Measurements from ENCODE around the gene CFDP1. TPM values are rescaled to one million over a fixed set of nuclear protein-coding genes. Genes with fewer than 3 reads are reported as not detected.

CFDP1 gene
- total and polyA plus RNA-seq, 12 donors, result 40.6 to 129 (median 61.4) TPM

- Histone ChIP-seq H3K4me1 (replicated peaks in 1 of 2) (peaks cover 41 to 92% of the 10 kb centered on the region in 2 donors), H3K9me3 (replicated peaks in 1 of 3) (no peaks in the 10 kb centered on the region), H3K36me3 (replicated peaks in 1 of 2) (no peaks in the 10 kb centered on the region), H3K4me3 (peak overlapping the region; percentile 27 to 93 (median 70)), H3K27ac (peak overlapping the region in 4 of 5 donors; percentile 77 to 96 (median 87)), H3K27me3 (no peaks in the 10 kb centered on the region)
- intact Hi-C loops (cut with DNase I), result no loop called here
- DNase-seq, result peak in 3 of 7 donors; percentile 55 to 64 (median 62)
- 1 to 5% (median 4%) methylated on average over 13 to 29 of the region's 29 CpGs for WGBS, 4 donors
- no peak for TF ChIP-seq POLR2A (IDR thresholded peaks at IDR 0.05)
- TF ChIP-seq, protein P1, sequence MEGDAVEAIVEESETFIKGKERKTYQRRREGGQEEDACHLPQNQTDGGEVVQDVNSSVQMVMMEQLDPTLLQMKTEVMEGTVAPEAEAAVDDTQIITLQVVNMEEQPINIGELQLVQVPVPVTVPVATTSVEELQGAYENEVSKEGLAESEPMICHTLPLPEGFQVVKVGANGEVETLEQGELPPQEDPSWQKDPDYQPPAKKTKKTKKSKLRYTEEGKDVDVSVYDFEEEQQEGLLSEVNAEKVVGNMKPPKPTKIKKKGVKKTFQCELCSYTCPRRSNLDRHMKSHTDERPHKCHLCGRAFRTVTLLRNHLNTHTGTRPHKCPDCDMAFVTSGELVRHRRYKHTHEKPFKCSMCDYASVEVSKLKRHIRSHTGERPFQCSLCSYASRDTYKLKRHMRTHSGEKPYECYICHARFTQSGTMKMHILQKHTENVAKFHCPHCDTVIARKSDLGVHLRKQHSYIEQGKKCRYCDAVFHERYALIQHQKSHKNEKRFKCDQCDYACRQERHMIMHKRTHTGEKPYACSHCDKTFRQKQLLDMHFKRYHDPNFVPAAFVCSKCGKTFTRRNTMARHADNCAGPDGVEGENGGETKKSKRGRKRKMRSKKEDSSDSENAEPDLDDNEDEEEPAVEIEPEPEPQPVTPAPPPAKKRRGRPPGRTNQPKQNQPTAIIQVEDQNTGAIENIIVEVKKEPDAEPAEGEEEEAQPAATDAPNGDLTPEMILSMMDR (IDR thresholded peaks at IDR 0.05), result no peak
These were observed 183.1 kb downstream of the CFDP1 start for GRCh38 chr16:75250089-75250808.

DNA sequence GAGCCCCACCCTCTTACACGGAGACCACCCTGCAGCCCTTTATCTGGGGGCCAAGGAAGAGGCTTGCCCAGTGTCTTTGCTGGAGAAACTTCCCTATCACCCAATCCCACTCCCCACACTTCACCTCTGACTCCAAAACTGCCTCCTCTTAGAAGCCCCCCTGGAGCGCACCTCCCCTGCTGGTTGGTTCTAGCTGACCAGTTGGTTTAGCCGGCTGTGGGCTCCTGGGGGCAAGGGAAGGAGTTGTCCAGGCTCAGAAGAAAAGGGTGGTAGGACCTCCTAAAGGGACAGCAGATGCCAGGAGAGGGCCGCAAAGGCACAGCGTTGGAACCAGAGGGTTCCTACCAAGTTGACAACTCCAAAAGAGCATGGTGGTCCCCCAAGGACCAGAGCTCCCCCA is 183.9 kb downstream of the CFDP1 start:
- 68 to 77% (median 72%) methylated on average over 5 of the region's 5 CpGs for WGBS, 4 donors
- TF ChIP-seq POLR2A (IDR thresholded peaks at IDR 0.05), result no peak
- TF ChIP-seq, protein P1 (IDR thresholded peaks at IDR 0.05), result no peak
- no peak for DNase-seq
- H3K9me3 ChIP-seq (replicated peaks in 1 of 3), result no peaks in the 10 kb centered on the region
- no peaks in the 10 kb centered on the region for H3K27me3 ChIP-seq
- peak overlapping the region in 2 of 5 donors; percentile 94 to 96 for H3K27ac ChIP-seq
- peaks cover 44 to 92% of the 10 kb centered on the region in 2 donors for H3K4me1 ChIP-seq (replicated peaks in 1 of 2)
- H3K4me3 ChIP-seq, result no peak overlapping the region
- intact Hi-C loops (cut with DNase I), result no loop called here
- no peaks in the 10 kb centered on the region for H3K36me3 ChIP-seq (replicated peaks in 1 of 2)

DNA sequence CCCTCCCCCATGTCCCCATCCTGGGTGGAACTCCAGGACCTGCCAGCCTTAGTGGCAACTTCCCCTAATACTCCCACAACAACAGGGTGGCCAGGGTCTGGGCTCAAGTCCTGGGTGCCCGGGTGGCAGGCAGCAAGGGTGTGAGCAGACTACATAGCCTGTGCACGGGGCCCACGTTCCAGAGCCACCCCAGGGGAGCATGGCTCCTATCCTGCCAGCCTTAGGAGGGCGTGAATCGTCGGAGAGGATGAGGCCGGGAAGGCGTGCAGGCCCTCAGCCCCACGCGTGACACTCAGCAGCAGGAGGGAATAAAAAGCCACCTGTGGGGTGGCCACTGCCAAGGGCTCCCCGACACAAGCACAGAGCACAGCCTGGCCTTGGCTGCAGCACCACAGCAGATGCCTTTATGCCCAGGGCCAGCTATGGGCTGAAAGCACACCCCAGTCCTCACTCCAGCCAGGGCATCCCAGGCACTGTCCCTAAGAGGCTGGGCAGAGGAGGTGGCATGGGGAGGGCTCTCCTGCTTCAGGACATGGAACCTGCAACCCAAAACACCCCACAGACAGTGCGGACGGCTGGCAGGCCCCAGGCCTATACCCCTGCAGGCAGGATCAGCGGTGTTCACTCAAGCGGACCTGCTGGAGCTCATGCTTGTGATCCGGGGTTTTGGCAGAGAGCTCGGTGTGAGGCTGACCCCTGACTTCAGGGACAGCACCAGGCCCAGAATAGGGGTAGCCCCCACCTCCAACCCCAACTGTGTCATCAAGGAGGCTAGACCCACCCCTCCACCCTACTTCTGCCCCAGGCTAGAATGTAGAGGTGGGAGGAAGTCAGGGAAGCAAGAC is 184.5 kb downstream of the CFDP1 start:
- H3K4me3 ChIP-seq, result no peak overlapping the region
- intact Hi-C loops (cut with DNase I), result no loop called here
- peak in 1 of 7 donors; percentile 6 for DNase-seq
- peaks cover 50 to 92% of the 10 kb centered on the region in 2 donors for H3K4me1 ChIP-seq (replicated peaks in 1 of 2)
- 71 to 80% (median 77%) methylated on average over 2 to 17 of the region's 17 CpGs for WGBS, 4 donors
- TF ChIP-seq, protein P1 (IDR thresholded peaks at IDR 0.05), result no peak
- TF ChIP-seq POLR2A (IDR thresholded peaks at IDR 0.05), result no peak
- H3K27ac ChIP-seq, result peak overlapping the region in 2 of 5 donors; percentile 94 to 96
- H3K27me3 ChIP-seq, result no peaks in the 10 kb centered on the region
- no peaks in the 10 kb centered on the region for H3K9me3 ChIP-seq (replicated peaks in 1 of 3)
- no peaks in the 10 kb centered on the region for H3K36me3 ChIP-seq (replicated peaks in 1 of 2)

- TF ChIP-seq, protein P1 (IDR thresholded peaks at IDR 0.05), result no peak
- no peak for TF ChIP-seq POLR2A (IDR thresholded peaks at IDR 0.05)
- Histone ChIP-seq H3K27ac (peak overlapping the region in 2 of 5 donors; percentile 94 to 96), H3K4me1 (replicated peaks in 1 of 2) (peaks cover 44 to 92% of the 10 kb centered on the region in 2 donors), H3K27me3 (no peaks in the 10 kb centered on the region), H3K9me3 (replicated peaks in 1 of 3) (no peaks in the 10 kb centered on the region), H3K4me3 (no peak overlapping the region), H3K36me3 (replicated peaks in 1 of 2) (no peaks in the 10 kb centered on the region)
- intact Hi-C loops (cut with DNase I), result no loop called here
- DNase-seq, result peak in 1 of 7 donors; percentile 13
- WGBS, 4 donors, result 62 to 72% (median 64%) methylated on average over 12 to 13 of the region's 13 CpGs
These were observed 185.2 kb downstream of the CFDP1 start for GRCh38 chr16:75248142-75248535.

Measured in adrenal gland (tissue), 12 donors.